ENCODE results near the gene PER3. TPM values are rescaled to one million over a fixed set of nuclear protein-coding genes. Genes with fewer than 3 reads are reported as not detected.

Gene PER3
- total and polyA plus RNA-seq, 8 donors: 9.9 to 16.1 (median 12.5) TPM

- no peak for TF ChIP-seq CTCF (IDR thresholded peaks at IDR 0.05)
- no peaks in the 10 kb centered on the region for H3K36me3 ChIP-seq
- H3K9me3 ChIP-seq: peaks cover 0 to 8% of the 10 kb centered on the region in 2 donors
- no peaks in the 10 kb centered on the region for H3K4me1 ChIP-seq
- DNase-seq (no peak), ATAC-seq (no peak)
- H3K27ac ChIP-seq: no peak overlapping the region
- intact Hi-C loops (cut with DNase I): no loop called here
- H3K4me3 ChIP-seq: no peak overlapping the region
- H3K27me3 ChIP-seq: no peaks in the 10 kb centered on the region
Measured at GRCh38 chr1:7873801-7874795, 90.0 kb downstream of the PER3 start.

GRCh38 chr1:7878027-7878426 is 93.9 kb downstream of the PER3 start:
- DNase-seq (no peak), ATAC-seq (no peak)
- TF ChIP-seq CTCF (IDR thresholded peaks at IDR 0.05): no peak
- no peak overlapping the region for H3K27ac ChIP-seq
- no peaks in the 10 kb centered on the region for H3K4me1 ChIP-seq
- H3K9me3 ChIP-seq: peaks cover 0 to 8% of the 10 kb centered on the region in 2 donors
- H3K4me3 ChIP-seq: no peak overlapping the region
- intact Hi-C loops (cut with DNase I): no loop called here
- H3K27me3 ChIP-seq: no peaks in the 10 kb centered on the region
- no peaks in the 10 kb centered on the region for H3K36me3 ChIP-seq

DNA sequence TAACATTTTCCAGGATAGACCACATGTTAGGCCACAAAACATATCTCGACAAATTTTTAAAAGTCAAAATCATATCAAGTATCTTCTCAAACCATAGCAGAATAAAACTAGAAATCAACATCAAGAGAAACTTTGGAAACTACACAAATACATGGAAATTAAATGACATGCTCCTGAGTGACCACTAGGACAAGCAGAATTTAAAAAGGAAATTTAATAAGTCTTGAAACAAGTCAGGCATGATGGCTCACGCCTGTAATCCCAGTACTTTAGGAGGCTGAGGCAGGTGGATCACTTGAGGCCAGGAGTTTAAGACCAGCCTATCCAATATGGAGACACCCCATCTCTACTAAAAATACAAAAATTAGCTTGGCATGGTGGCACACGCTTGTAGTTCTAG is 95.1 kb downstream of the PER3 start:
- H3K9me3 ChIP-seq: peaks cover 0 to 8% of the 10 kb centered on the region in 2 donors
- H3K27me3 ChIP-seq: no peaks in the 10 kb centered on the region
- H3K4me3 ChIP-seq: no peak overlapping the region
- intact Hi-C loops (cut with DNase I): no loop called here
- ATAC-seq: no peak
- H3K4me1 ChIP-seq: no peaks in the 10 kb centered on the region
- no peak for TF ChIP-seq CTCF (IDR thresholded peaks at IDR 0.05)
- no peak for DNase-seq
- H3K36me3 ChIP-seq: no peaks in the 10 kb centered on the region
- H3K27ac ChIP-seq: no peak overlapping the region

- H3K4me1 ChIP-seq: peaks cover 0 to 5% of the 10 kb centered on the region in 2 donors
- no peak overlapping the region for H3K4me3 ChIP-seq
- H3K9me3 ChIP-seq: no peaks in the 10 kb centered on the region
- intact Hi-C loops (cut with DNase I): no loop called here
- ATAC-seq (no peak), DNase-seq (no peak)
- H3K27me3 ChIP-seq: peaks cover 0 to 17% of the 10 kb centered on the region in 2 donors
- H3K27ac ChIP-seq: no peak overlapping the region
- no peak for TF ChIP-seq CTCF (IDR thresholded peaks at IDR 0.05)
- H3K36me3 ChIP-seq: no peaks in the 10 kb centered on the region
Measured at GRCh38 chr1:7884757-7885156, 100.7 kb downstream of the PER3 start.

Measured in left lung (tissue), 10 donors.